Lower leg skin (tissue), 3 donors: Measurements from ENCODE around the gene CAMKV.

Source experiments
- CTCF ChIP-seq, 3 donors: fragments of 450-650 bp; IDR thresholded peaks; one replicate each; pipeline ENCODE4 v1.5.1; 2016; ENCODE audit warnings: antibody characterized with exemption in 3 of 3, mild to moderate bottlenecking in 3 of 3, moderate library complexity in 2 of 3
- POLR2A ChIP-seq, 2 donors: fragments of 450-650 bp; IDR thresholded peaks; one replicate each; pipeline ENCODE4 v1.6.1; 2016 to 2017; ENCODE audit warnings: antibody characterized with exemption in 2 of 2, mild to moderate bottlenecking in 1 of 2, moderate library complexity in 1 of 2

GRCh38 chr3:49840388-49840787, 29.3 kb downstream of the CAMKV start:
- TF ChIP-seq CTCF (IDR thresholded peaks at IDR 0.05) = no peak
- TF ChIP-seq POLR2A (IDR thresholded peaks at IDR 0.05) = no peak
